GM12878 (cell line): ENCODE results near the gene C3. TPM values are rescaled to one million over a fixed set of nuclear protein-coding genes. Genes with fewer than 3 reads are reported as not detected.

Experiments used
- ATAC-seq: fragments of 200-7000 bp; cut with Tn5 transposase; 3 replicates; pipeline ENCODE4 v1.9.1; 2020; ENCODE audit warnings: mild to moderate bottlenecking, moderate library complexity
- BruUV-seq: library from RNA; stranded (reverse); fragments of 400-500 nt; replicated peaks from 2 replicates; lab custom pipeline; 2021; lab: Mats Ljungman, UMichigan
- CTCF ChIA-PET: fragments of 300-600 bp; sonication (Branson Sonifier 250); formaldehyde crosslinking; extraction: SDS; loops from one replicate; lab custom pipeline; 2021; ENCODE audit warnings: inconsistent platforms; lab: Yijun Ruan, JAX
- POLR2A ChIA-PET: fragments of 350-600 bp; formaldehyde crosslinking; extraction: SDS; loops from one replicate; lab custom pipeline; 2021; ENCODE audit warnings: inconsistent platforms; lab: Charles Lee
- RAD21 ChIA-PET: fragments of 300-600 bp; sonication (Branson Sonifier 250); formaldehyde crosslinking; loops from one replicate; lab custom pipeline; 2023; ENCODE audit warnings: antibody characterized with exemption; ENCODE audit not compliant: unreplicated experiment; lab: Charles Lee
- SMC1A ChIA-PET: fragments of 300-600 bp; sonication (Branson Sonifier 250); formaldehyde crosslinking; loops from one replicate; lab custom pipeline; 2023; ENCODE audit not compliant: unreplicated experiment, uncharacterized antibody; lab: Charles Lee
- DNase-seq: peaks from one replicate; pipeline ENCODE4 v3.0.0-alpha.2; 2011; ENCODE audit warnings: low read depth, low spot score
- FAIRE-seq: peaks from 3 replicates; lab custom pipeline; 2011; peaks lifted over from hg19 to GRCh38; lab: Jason Lieb, UNC
- H2AFZ ChIP-seq: 2 replicates; pipeline ENCODE4 v1.6.0; 2011; ENCODE audit warnings: low read depth, low read length, control low read depth; ENCODE audit not compliant: control insufficient read depth
- H3K27ac ChIP-seq: 2 replicates; pipeline ENCODE4 v1.5.1; 2011; ENCODE audit warnings: control low read depth; ENCODE audit not compliant: control insufficient read depth, insufficient read depth
- H3K27me3 ChIP-seq, 2 experiments: replicated peaks in 1 of 2; 2 replicates each; pipeline versions ENCODE4 v1.6.0 to v1.6.1; 2011; ENCODE audit warnings: low read length in 1 of 2; ENCODE audit not compliant: control insufficient read depth in 2 of 2, insufficient read depth in 2 of 2
- H3K36me3 ChIP-seq, 2 experiments: 2 replicates each; pipeline ENCODE4 v1.5.1; 2011; ENCODE audit warnings: low read length in 1 of 2; ENCODE audit not compliant: control insufficient read depth in 2 of 2, insufficient read depth in 2 of 2
- H3K4me1 ChIP-seq: 2 replicates; pipeline ENCODE4 v1.6.1; 2011; ENCODE audit warnings: mild to moderate bottlenecking, low read length, moderate library complexity, mixed read lengths; ENCODE audit not compliant: control insufficient read depth, insufficient read depth
- H3K4me2 ChIP-seq: 2 replicates; pipeline ENCODE4 v1.6.0; 2011; ENCODE audit warnings: control low read depth; ENCODE audit not compliant: control insufficient read depth, insufficient read depth
- H3K4me3 ChIP-seq: fragments of 200-600 bp; sonication (generic); 2 replicates; pipeline ENCODE4 v1.5.1; 2016
- H3K79me2 ChIP-seq: 2 replicates; pipeline ENCODE4 v1.6.0; 2011; ENCODE audit warnings: low read length; ENCODE audit not compliant: control insufficient read depth, insufficient read depth
- H3K9ac ChIP-seq: 2 replicates; pipeline ENCODE4 v1.8.0; 2011; ENCODE audit warnings: low read length, control low read depth, mixed read lengths; ENCODE audit not compliant: control insufficient read depth, insufficient read depth
- H3K9me3 ChIP-seq: replicated peaks from 3 replicates; pipeline ENCODE4 v1.5.1; 2011; ENCODE audit warnings: mild to moderate bottlenecking, low read length; ENCODE audit not compliant: control insufficient read depth, insufficient read depth
- H4K20me1 ChIP-seq: 2 replicates; pipeline ENCODE4 v1.6.0; 2011; ENCODE audit not compliant: control insufficient read depth, insufficient read depth
- ASH2L ChIP-seq: fragments of 300-600, 200-600 bp; sonication (generic); IDR thresholded peaks from 2 replicates; pipeline ENCODE4 v1.6.1; 2017; ENCODE audit warnings: low read depth, mild to moderate bottlenecking, borderline replicate concordance
- BACH1 ChIP-seq: fragments of 450-650 bp; IDR thresholded peaks from 2 replicates; pipeline ENCODE4 v1.6.1; 2017; ENCODE audit warnings: mild to moderate bottlenecking, borderline replicate concordance
- BRCA1 ChIP-seq: IDR thresholded peaks from 2 replicates; pipeline ENCODE4 v1.6.1; 2011; ENCODE audit warnings: low read depth, low read length, improper control_type of control experiment
- CREM ChIP-seq: IDR thresholded peaks from 2 replicates; pipeline ENCODE4 v1.6.1; 2014; ENCODE audit warnings: antibody characterized with exemption, low read depth
- E4F1 ChIP-seq: fragments of 450-650 bp; IDR thresholded peaks from 2 replicates; pipeline ENCODE4 v1.6.1; 2018; ENCODE audit warnings: borderline replicate concordance, mild to moderate bottlenecking; ENCODE audit not compliant: partially characterized antibody
- HDAC6 ChIP-seq: fragments of 200-600 bp; sonication (generic); IDR thresholded peaks from one replicate; pipeline ENCODE4 v1.8.0; 2017; ENCODE audit warnings: antibody characterized with exemption; ENCODE audit not compliant: unreplicated experiment
- IRF5 ChIP-seq: fragments of 450-650 bp; IDR thresholded peaks from 2 replicates; pipeline ENCODE4 v1.6.1; 2017; ENCODE audit warnings: borderline replicate concordance
- RB1 ChIP-seq: fragments of 450-650 bp; formaldehyde crosslinking; IDR thresholded peaks from 2 replicates; pipeline ENCODE4 v1.6.1; 2017; ENCODE audit warnings: mild to moderate bottlenecking, borderline replicate concordance
- REST ChIP-seq: IDR thresholded peaks from 2 replicates; pipeline ENCODE4 v1.6.1; 2012; ENCODE audit warnings: mild to moderate bottlenecking, low read depth, low read length
- YBX1 ChIP-seq: fragments of 450-650 bp; IDR thresholded peaks from 2 replicates; pipeline ENCODE4 v1.6.1; 2016; ENCODE audit warnings: antibody characterized with exemption
- WGBS: methylation state at CpG from one replicate; pipeline ENCODE4 v1.1.6; 2016; ENCODE audit warnings: low lambda C conversion rate; ENCODE audit not compliant: insufficient replicate concordance, insufficient coverage; ENCODE audit errors: missing lambda C conversion rate; 5-methylcytosine and 5-hydroxymethylcytosine counted together
- in situ Hi-C: fragments of 300-500 bp; cut with MboI; formaldehyde crosslinking; loops from 9 replicates; pipeline ENCODE4 v1.14.3; 2018; ENCODE audit warnings: mixed read lengths
- intact Hi-C: fragments of 100-400 bp; cut with micrococcal nuclease; formaldehyde crosslinking; loops from one replicate; pipeline ENCODE4 v1.14.2; 2022; ENCODE audit not compliant: unreplicated experiment
- polyA plus RNA-seq, 11 experiments: library from polyadenylated mRNA; depleted of rRNA in 4 of 11; unstranded in 6 of 11; stranded (reverse) in 5 of 11; fragments of >200 nt; fragmentation: Nextera tagmentation in 4 of 11; fragmentation: Illumina TruSeq in 1 of 11; extraction: Ambion mirVana in 4 of 11; extraction: Trizol in 1 of 11; gene quantifications; 1 replicate in 1 of 11; 2 replicates in 10 of 11; pipeline versions ENCODE4 v1.2.1 to v1.2.3, GENCODE V29; 2011 to 2016; ENCODE audit warnings: inconsistent platforms in 2 of 11, missing spikeins in 2 of 11, low read depth in 1 of 11
- total RNA-seq, 4 experiments: library from RNA; depleted of rRNA in 3 of 4; stranded (reverse); fragments of >200 nt in 3 of 4; fragmentation: Illumina TruSeq in 1 of 4; extraction: Trizol in 1 of 4; gene quantifications; 2 replicates each; pipeline versions ENCODE4 v1.2.1 to v1.2.3, GENCODE V29; 2013 to 2021

C3 gene
- total and polyA plus RNA-seq, 10 of the 15 experiments (the other 5 are each of a cell fraction or from before 2014, with no cell fraction given), result 0.20 to 6.7 (median 0.72) TPM

- Histone ChIP-seq H3K27ac (no peak overlapping the region), H3K79me2 (no peaks in the 10 kb centered on the region), H3K4me1 (no peaks in the 10 kb centered on the region), H2AFZ (no peak overlapping the region), H3K9me3 (no peaks in the 10 kb centered on the region), H3K36me3 (no peaks in the 10 kb centered on the region), H3K9ac (no peak overlapping the region), H3K27me3 (no peaks in the 10 kb centered on the region; a peak in 2 of 4 replicates), H4K20me1 (no peaks in the 10 kb centered on the region), H3K4me2 (no peak overlapping the region), H3K4me3 (no peak overlapping the region)
- 73% methylated on average over 37 of the region's 44 CpGs for WGBS
- RAD21 ChIA-PET, result no interaction called here
- no peak for TF ChIP-seq CREM
- CTCF ChIA-PET, result interaction anchor here (0.6 kb wide), 1 partner anchor 19 kb away, joined by 3 read pairs; no protein-coding TSS in a partner anchor
- SMC1A ChIA-PET, result no interaction called here
- FAIRE-seq (no peak), ATAC-seq (no peak), DNase-seq (no peak)
- intact Hi-C loops (no loop called here), in situ Hi-C loops (no loop called here)
- BruUV-seq, result no TSS peak
- POLR2A ChIA-PET, result no interaction called here
Measured at GRCh38 chr19:6707011-6707657, 13.3 kb downstream of the C3 start.

- Histone ChIP-seq H3K79me2 (no peaks in the 10 kb centered on the region), H3K27ac (no peak overlapping the region), H3K4me2 (no peak overlapping the region), H3K9ac (no peak overlapping the region), H4K20me1 (no peaks in the 10 kb centered on the region), H3K4me3 (no peak overlapping the region), H3K36me3 (no peaks in the 10 kb centered on the region), H3K27me3 (no peaks in the 10 kb centered on the region; a peak in 2 of 4 replicates), H3K9me3 (no peaks in the 10 kb centered on the region), H2AFZ (no peak overlapping the region), H3K4me1 (no peaks in the 10 kb centered on the region)
- ChIA-PET SMC1A (no interaction called here), RAD21 (no interaction called here), POLR2A (no interaction called here), CTCF (no interaction called here)
- in situ Hi-C loops, result no loop called here
- intact Hi-C loops, result no loop called here
- no peak for DNase-seq
- WGBS, result 8% methylated on average over 2 of the region's 3 CpGs
- BruUV-seq, result no TSS peak
- ATAC-seq, result no peak
- no peak for FAIRE-seq
- TF ChIP-seq IRF5 (no peak), RB1 (no peak), BRCA1 (no peak), BACH1 (no peak), ASH2L (no peak), YBX1 (no peak), E4F1 (no peak), REST (no peak), HDAC6 (no peak)
Measured at GRCh38 chr19:6706633-6706958, 13.9 kb downstream of the C3 start.
